ENCODE results near the gene SSBP4.

Gene SSBP4

GRCh38 chr19:18437491-18438330, 18.5 kb downstream of the SSBP4 start, which contains the start of gene ISYNA1:
TSS of gene ISYNA1 (minus strand) at chr19:18438133. CDS start at chr19:18437979, 154 bp downstream.
- Histone ChIP-seq H3K4me1 (ENCODE audit: control insufficient read depth, insufficient read depth, low read length) (peaks cover 16% of the 10 kb centered on the region), H3K4me3 (ENCODE audit: low read length) (peak within 1 kb of the TSS; percentile 69), H3K27me3 (replicated peaks; ENCODE audit: control insufficient read depth, insufficient read depth, low read length) (no peaks in the 10 kb centered on the region), H3K36me3 (ENCODE audit: control insufficient read depth, insufficient read depth, low read length, severe bottlenecking) (no peaks in the 10 kb centered on the region), H3K9me3 (ENCODE audit: control insufficient read depth, low read length) (no peaks in the 10 kb centered on the region), H3K9ac (ENCODE audit: low read length) (peak within 1 kb of the TSS; percentile 42)
- peak; percentile 62 for DNase-seq (ENCODE audit: low read depth)

GRCh38 chr19:18438331-18439024, 19.3 kb downstream of the SSBP4 start:
- H3K4me3 ChIP-seq (ENCODE audit: low read length), result no peak overlapping the region
- H3K36me3 ChIP-seq (ENCODE audit: control insufficient read depth, insufficient read depth, low read length, severe bottlenecking), result peaks cover 2% of the 10 kb centered on the region
- no peaks in the 10 kb centered on the region for H3K27me3 ChIP-seq (replicated peaks; ENCODE audit: control insufficient read depth, insufficient read depth, low read length)
- H3K9ac ChIP-seq (ENCODE audit: low read length), result peak overlapping the region; percentile 42
- peaks cover 16% of the 10 kb centered on the region for H3K4me1 ChIP-seq (ENCODE audit: control insufficient read depth, insufficient read depth, low read length)
- H3K9me3 ChIP-seq (ENCODE audit: control insufficient read depth, low read length), result no peaks in the 10 kb centered on the region
- DNase-seq (ENCODE audit: low read depth), result peak; percentile 33

DNA sequence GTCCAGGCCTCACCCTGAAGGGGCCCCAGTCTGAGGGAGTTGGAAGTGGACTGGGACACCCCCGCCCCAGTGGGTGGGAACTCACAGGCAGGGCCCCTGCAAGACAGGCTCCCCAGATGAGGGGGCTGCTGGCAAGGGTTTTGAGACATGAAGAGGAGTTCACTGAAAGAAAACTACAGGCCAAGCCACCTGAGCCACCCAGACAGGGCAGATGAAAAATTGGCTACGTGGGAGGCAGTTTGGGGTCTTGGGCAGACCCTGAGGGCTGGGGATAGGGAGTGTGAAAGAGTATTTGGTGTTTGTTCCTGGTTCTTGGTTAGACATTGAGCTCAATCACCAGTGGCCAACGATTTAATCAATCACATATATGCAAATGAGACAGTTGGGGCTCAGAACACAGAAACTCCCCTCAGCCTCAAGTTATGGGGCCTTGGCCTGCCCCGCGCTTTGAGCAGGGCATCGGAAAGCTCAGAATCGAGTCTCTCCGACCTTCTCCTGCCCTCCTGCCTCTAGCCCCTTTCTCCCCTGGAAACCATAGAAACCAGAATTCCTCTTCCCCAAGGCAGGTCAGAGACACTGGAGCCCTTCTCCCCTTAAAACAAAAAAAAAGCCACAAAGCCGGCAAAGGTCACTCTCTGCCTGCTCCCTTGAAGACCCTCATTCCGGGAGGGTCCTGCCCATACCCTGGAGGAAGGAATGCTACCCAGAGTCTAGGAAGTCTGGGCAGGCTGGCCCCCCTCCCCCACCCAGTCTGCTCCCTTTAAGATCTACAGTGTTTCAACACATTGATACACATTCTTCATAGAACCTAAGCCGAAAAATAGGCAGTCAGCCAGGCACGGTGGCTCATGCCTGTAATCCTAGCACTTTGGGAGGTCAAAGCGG, 20.1 kb downstream of the SSBP4 start:
- H3K9ac ChIP-seq (ENCODE audit: low read length), result no peak overlapping the region
- H3K27me3 ChIP-seq (replicated peaks; ENCODE audit: control insufficient read depth, insufficient read depth, low read length), result no peaks in the 10 kb centered on the region
- peaks cover 16% of the 10 kb centered on the region for H3K4me1 ChIP-seq (ENCODE audit: control insufficient read depth, insufficient read depth, low read length)
- peak; percentile 68 for DNase-seq (ENCODE audit: low read depth)
- H3K4me3 ChIP-seq (ENCODE audit: low read length), result no peak overlapping the region
- no peaks in the 10 kb centered on the region for H3K9me3 ChIP-seq (ENCODE audit: control insufficient read depth, low read length)
- H3K36me3 ChIP-seq (ENCODE audit: control insufficient read depth, insufficient read depth, low read length, severe bottlenecking), result peaks cover 10% of the 10 kb centered on the region

GRCh38 chr19:18439910-18440237, 20.7 kb downstream of the SSBP4 start:
- Histone ChIP-seq H3K36me3 (ENCODE audit: control insufficient read depth, insufficient read depth, low read length, severe bottlenecking) (peaks cover 16% of the 10 kb centered on the region), H3K4me3 (ENCODE audit: low read length) (no peak overlapping the region), H3K27me3 (replicated peaks; ENCODE audit: control insufficient read depth, insufficient read depth, low read length) (no peaks in the 10 kb centered on the region), H3K9ac (ENCODE audit: low read length) (no peak overlapping the region), H3K9me3 (ENCODE audit: control insufficient read depth, low read length) (no peaks in the 10 kb centered on the region), H3K4me1 (ENCODE audit: control insufficient read depth, insufficient read depth, low read length) (peaks cover 16% of the 10 kb centered on the region)
- no peak for DNase-seq (ENCODE audit: low read depth)

- DNase-seq (ENCODE audit: low read depth), result no peak
- no peak overlapping the region for H3K4me3 ChIP-seq (ENCODE audit: low read length)
- H3K27me3 ChIP-seq (replicated peaks; ENCODE audit: control insufficient read depth, insufficient read depth, low read length), result no peaks in the 10 kb centered on the region
- peaks cover 19% of the 10 kb centered on the region for H3K36me3 ChIP-seq (ENCODE audit: control insufficient read depth, insufficient read depth, low read length, severe bottlenecking)
- H3K9me3 ChIP-seq (ENCODE audit: control insufficient read depth, low read length), result no peaks in the 10 kb centered on the region
- H3K9ac ChIP-seq (ENCODE audit: low read length), result no peak overlapping the region
- H3K4me1 ChIP-seq (ENCODE audit: control insufficient read depth, insufficient read depth, low read length), result peaks cover 16% of the 10 kb centered on the region
These were observed 21.2 kb downstream of the SSBP4 start for GRCh38 chr19:18440415-18440877.

DNA sequence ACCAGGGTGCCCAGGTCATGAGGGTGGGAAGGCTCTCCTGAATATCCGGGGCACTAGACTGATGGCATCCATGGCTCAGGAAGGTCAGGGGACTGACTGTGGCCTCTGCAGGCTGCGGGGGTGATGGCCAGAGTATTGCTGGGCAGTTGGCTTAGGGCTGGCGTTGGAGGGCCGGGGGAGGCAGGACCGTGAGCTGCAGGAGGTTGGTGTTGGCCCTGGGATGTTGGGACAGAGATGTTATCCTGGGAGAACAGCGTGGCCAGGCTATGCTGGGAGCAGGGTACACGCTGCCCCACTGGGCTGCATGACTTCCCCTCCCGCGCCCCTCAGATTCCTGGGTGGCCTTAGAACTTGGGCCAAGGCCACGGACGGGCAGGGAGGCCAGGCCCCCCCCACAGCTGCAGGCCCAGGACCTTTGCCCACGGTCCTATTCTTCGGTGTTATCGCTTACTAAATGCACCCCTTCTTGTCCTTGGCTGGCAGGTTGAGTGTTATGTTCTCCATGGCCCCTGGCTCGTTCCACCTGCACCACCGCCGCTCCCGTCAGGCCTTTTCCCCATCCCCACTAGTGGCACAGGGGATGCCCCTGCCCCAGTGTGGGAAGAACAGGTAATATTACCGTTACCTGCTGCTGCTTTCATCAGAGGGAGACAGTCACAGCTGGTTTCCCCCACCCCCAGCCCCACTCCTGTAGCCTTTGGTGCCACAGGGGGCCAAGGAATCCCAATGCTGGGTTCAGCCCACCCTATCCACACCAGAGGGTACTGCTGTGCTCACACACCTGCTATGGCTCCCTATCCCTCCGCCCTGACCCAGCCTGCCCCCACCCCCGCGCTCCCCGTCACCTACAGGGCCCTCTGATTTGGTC, 22.0 kb downstream of the SSBP4 start:
- Histone ChIP-seq H3K36me3 (ENCODE audit: control insufficient read depth, insufficient read depth, low read length, severe bottlenecking) (peaks cover 26% of the 10 kb centered on the region), H3K9me3 (ENCODE audit: control insufficient read depth, low read length) (no peaks in the 10 kb centered on the region), H3K4me3 (ENCODE audit: low read length) (no peak overlapping the region), H3K9ac (ENCODE audit: low read length) (no peak overlapping the region), H3K4me1 (ENCODE audit: control insufficient read depth, insufficient read depth, low read length) (peaks cover 16% of the 10 kb centered on the region), H3K27me3 (replicated peaks; ENCODE audit: control insufficient read depth, insufficient read depth, low read length) (no peaks in the 10 kb centered on the region)
- DNase-seq (ENCODE audit: low read depth), result no peak

DNA sequence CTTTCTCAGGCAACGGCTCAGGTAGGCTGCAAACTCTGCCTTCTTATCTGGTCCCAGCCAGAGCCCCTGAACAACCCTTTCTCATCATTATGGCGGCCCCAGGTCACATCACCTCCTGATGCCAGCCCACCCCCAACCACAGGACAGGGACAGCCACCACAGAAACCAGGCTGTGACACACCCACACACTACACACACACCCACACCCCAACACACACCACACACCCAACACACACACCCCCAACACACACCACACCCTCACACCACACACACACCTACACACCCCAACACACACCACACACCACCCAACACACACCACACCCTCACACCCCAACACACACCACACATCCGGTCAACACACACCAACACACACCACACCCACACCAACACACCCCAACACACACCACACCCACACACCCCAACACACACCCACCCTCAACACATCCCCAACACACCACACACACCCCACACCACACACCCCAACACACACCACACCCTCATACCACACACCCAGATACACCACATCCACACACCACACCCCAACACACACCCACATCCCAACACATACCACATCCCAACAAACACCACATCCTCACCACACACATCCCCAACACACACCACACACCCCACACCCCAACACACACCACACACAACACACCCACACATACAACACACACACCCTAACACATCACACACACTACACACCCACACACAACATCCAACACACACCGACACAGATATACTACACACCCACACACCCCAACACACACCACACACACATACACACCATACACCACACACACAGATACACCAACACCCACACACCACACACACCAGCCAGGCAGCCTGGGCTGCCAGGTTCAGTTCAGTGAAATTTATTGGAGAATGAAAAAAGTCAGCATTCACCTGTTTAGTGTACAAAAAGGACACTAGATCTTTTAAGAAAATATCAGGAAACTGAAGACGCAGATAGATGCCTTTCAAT, 22.9 kb downstream of the SSBP4 start:
- Histone ChIP-seq H3K36me3 (ENCODE audit: control insufficient read depth, insufficient read depth, low read length, severe bottlenecking) (peaks cover 35% of the 10 kb centered on the region), H3K4me1 (ENCODE audit: control insufficient read depth, insufficient read depth, low read length) (peaks cover 16% of the 10 kb centered on the region), H3K9ac (ENCODE audit: low read length) (no peak overlapping the region), H3K4me3 (ENCODE audit: low read length) (no peak overlapping the region), H3K9me3 (ENCODE audit: control insufficient read depth, low read length) (no peaks in the 10 kb centered on the region), H3K27me3 (replicated peaks; ENCODE audit: control insufficient read depth, insufficient read depth, low read length) (no peaks in the 10 kb centered on the region)
- DNase-seq (ENCODE audit: low read depth), result no peak

DNA sequence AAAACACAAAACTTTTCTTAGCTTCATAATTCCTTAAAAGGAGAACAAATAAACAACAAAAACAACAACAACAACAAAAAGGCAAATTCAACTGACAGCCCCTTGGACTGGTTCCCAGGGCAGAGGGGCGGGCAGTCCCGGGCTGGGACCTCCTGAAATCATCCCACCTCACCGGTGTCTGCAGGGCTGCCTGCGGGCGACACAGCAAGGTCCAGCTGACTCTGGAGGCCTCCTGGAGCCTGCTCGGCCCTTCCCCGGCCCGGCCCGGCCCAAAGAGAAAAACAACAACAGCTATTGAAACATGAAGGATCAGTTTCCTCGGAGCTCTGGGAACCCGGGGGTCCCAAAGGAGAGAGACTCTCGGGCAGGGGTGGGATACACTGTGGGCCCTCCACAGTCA, 23.7 kb downstream of the SSBP4 start:
- H3K9me3 ChIP-seq (ENCODE audit: control insufficient read depth, low read length), result no peaks in the 10 kb centered on the region
- no peak for DNase-seq (ENCODE audit: low read depth)
- H3K4me3 ChIP-seq (ENCODE audit: low read length), result no peak overlapping the region
- H3K27me3 ChIP-seq (replicated peaks; ENCODE audit: control insufficient read depth, insufficient read depth, low read length), result no peaks in the 10 kb centered on the region
- H3K4me1 ChIP-seq (ENCODE audit: control insufficient read depth, insufficient read depth, low read length), result peaks cover 16% of the 10 kb centered on the region
- peaks cover 42% of the 10 kb centered on the region for H3K36me3 ChIP-seq (ENCODE audit: control insufficient read depth, insufficient read depth, low read length, severe bottlenecking)
- no peak overlapping the region for H3K9ac ChIP-seq (ENCODE audit: low read length)

- Histone ChIP-seq H3K27me3 (replicated peaks; ENCODE audit: control insufficient read depth, insufficient read depth, low read length) (no peaks in the 10 kb centered on the region), H3K4me3 (ENCODE audit: low read length) (no peak overlapping the region), H3K36me3 (ENCODE audit: control insufficient read depth, insufficient read depth, low read length, severe bottlenecking) (peaks cover 46% of the 10 kb centered on the region), H3K9me3 (ENCODE audit: control insufficient read depth, low read length) (no peaks in the 10 kb centered on the region), H3K4me1 (ENCODE audit: control insufficient read depth, insufficient read depth, low read length) (peaks cover 13% of the 10 kb centered on the region), H3K9ac (ENCODE audit: low read length) (no peak overlapping the region)
- no peak for DNase-seq (ENCODE audit: low read depth)
These were observed 24.2 kb downstream of the SSBP4 start for GRCh38 chr19:18443406-18443805.

Measured in adipocyte (in vitro differentiated cells).